ENCODE measurements around the gene SLC28A1.
A peak's percentile ranks its signal among the peaks of the same experiment; 100 is the strongest.

SLC28A1 gene

GRCh38 chr15:84961114-84961452 is 76.6 kb downstream of the SLC28A1 start:
- H3K4me1 ChIP-seq (ENCODE audit: control insufficient read depth in 1 of 2, insufficient read depth in 2 of 2, low read length in 2 of 2), result no peaks in the 10 kb centered on the region
- H3K4me3 ChIP-seq (ENCODE audit: low read depth in 1 of 2, low read length in 2 of 2), result no peak overlapping the region
- peaks cover 0 to 5% of the 10 kb centered on the region in 2 donors for H3K9me3 ChIP-seq (ENCODE audit: control insufficient read depth in 1 of 2, low read length in 2 of 2)
- H3K36me3 ChIP-seq (ENCODE audit: control insufficient read depth in 1 of 2, insufficient read depth in 2 of 2, low read length in 2 of 2), result no peaks in the 10 kb centered on the region
- H3K27me3 ChIP-seq (ENCODE audit: low read depth, low read length), result no peaks in the 10 kb centered on the region
- no peak overlapping the region for H3K27ac ChIP-seq (ENCODE audit: low read length)

DNA sequence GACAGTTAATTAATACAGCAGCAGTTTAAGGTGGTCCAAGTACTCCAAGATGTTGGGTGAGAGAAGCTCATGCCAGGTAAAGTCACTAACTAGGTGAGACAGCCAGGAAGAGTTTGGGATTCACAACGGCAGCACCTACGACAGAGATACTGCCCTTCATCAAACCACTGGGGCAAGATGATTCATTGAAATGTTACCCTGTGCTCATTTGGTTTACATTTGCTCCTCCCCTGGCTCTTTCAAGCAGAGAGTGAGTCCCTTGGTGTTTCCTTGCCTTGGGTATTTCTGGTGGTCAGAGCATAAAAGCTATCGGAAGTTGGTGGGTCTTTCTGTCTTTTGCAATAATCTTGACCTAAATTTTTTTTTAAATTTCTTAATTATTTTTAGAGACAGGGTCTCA is 77.2 kb downstream of the SLC28A1 start:
- Histone ChIP-seq H3K4me1 (ENCODE audit: control insufficient read depth in 1 of 2, insufficient read depth in 2 of 2, low read length in 2 of 2) (no peaks in the 10 kb centered on the region), H3K36me3 (ENCODE audit: control insufficient read depth in 1 of 2, insufficient read depth in 2 of 2, low read length in 2 of 2) (no peaks in the 10 kb centered on the region), H3K27ac (ENCODE audit: low read length) (no peak overlapping the region), H3K4me3 (ENCODE audit: low read depth in 1 of 2, low read length in 2 of 2) (no peak overlapping the region), H3K9me3 (ENCODE audit: control insufficient read depth in 1 of 2, low read length in 2 of 2) (peaks cover 0 to 5% of the 10 kb centered on the region in 2 donors), H3K27me3 (ENCODE audit: low read depth, low read length) (no peaks in the 10 kb centered on the region)

GRCh38 chr15:84962955-84963354 is 78.5 kb downstream of the SLC28A1 start:
- Histone ChIP-seq H3K4me1 (ENCODE audit: control insufficient read depth in 1 of 2, insufficient read depth in 2 of 2, low read length in 2 of 2) (no peaks in the 10 kb centered on the region), H3K27me3 (ENCODE audit: low read depth, low read length) (no peaks in the 10 kb centered on the region), H3K27ac (ENCODE audit: low read length) (no peak overlapping the region), H3K36me3 (ENCODE audit: control insufficient read depth in 1 of 2, insufficient read depth in 2 of 2, low read length in 2 of 2) (no peaks in the 10 kb centered on the region), H3K4me3 (ENCODE audit: low read depth in 1 of 2, low read length in 2 of 2) (no peak overlapping the region), H3K9me3 (ENCODE audit: control insufficient read depth in 1 of 2, low read length in 2 of 2) (peaks cover 0 to 5% of the 10 kb centered on the region in 2 donors)

DNA sequence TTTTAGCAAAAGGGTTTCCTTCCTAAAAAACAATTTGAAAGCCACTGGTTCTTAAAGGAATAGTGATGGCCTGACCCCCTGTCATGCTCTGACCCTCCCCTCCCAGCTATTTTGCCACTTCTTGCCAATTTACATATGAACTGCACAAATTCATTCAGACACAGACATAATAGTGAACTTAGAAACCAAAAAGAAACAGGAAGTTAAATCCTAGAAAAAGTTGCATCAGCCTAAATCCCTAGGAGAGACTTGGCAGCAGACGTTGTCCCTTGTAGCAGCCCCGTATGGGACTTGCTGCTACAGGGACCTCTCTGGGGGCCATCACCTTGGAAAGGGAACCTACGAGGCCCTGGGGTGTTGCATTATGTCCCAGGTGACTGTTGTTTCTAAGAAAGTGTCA is 82.9 kb downstream of the SLC28A1 start:
- no peak overlapping the region for H3K27ac ChIP-seq (ENCODE audit: low read length)
- H3K4me1 ChIP-seq (ENCODE audit: control insufficient read depth in 1 of 2, insufficient read depth in 2 of 2, low read length in 2 of 2), result no peaks in the 10 kb centered on the region
- peaks cover 0 to 5% of the 10 kb centered on the region in 2 donors for H3K9me3 ChIP-seq (ENCODE audit: control insufficient read depth in 1 of 2, low read length in 2 of 2)
- H3K36me3 ChIP-seq (ENCODE audit: control insufficient read depth in 1 of 2, insufficient read depth in 2 of 2, low read length in 2 of 2), result no peaks in the 10 kb centered on the region
- no peak overlapping the region for H3K4me3 ChIP-seq (ENCODE audit: low read depth in 1 of 2, low read length in 2 of 2)
- no peaks in the 10 kb centered on the region for H3K27me3 ChIP-seq (ENCODE audit: low read depth, low read length)

- H3K9me3 ChIP-seq (ENCODE audit: control insufficient read depth in 1 of 2, low read length in 2 of 2), result peaks cover 0 to 5% of the 10 kb centered on the region in 2 donors
- H3K4me1 ChIP-seq (ENCODE audit: control insufficient read depth in 1 of 2, insufficient read depth in 2 of 2, low read length in 2 of 2), result no peaks in the 10 kb centered on the region
- no peaks in the 10 kb centered on the region for H3K27me3 ChIP-seq (ENCODE audit: low read depth, low read length)
- H3K4me3 ChIP-seq (ENCODE audit: low read depth in 1 of 2, low read length in 2 of 2), result no peak overlapping the region
- H3K36me3 ChIP-seq (ENCODE audit: control insufficient read depth in 1 of 2, insufficient read depth in 2 of 2, low read length in 2 of 2), result no peaks in the 10 kb centered on the region
- H3K27ac ChIP-seq (ENCODE audit: low read length), result no peak overlapping the region
Measured at GRCh38 chr15:84968301-84968700, 83.8 kb downstream of the SLC28A1 start.

GRCh38 chr15:84969257-84969656 is 84.8 kb downstream of the SLC28A1 start:
- H3K36me3 ChIP-seq (ENCODE audit: control insufficient read depth in 1 of 2, insufficient read depth in 2 of 2, low read length in 2 of 2), result no peaks in the 10 kb centered on the region
- H3K9me3 ChIP-seq (ENCODE audit: control insufficient read depth in 1 of 2, low read length in 2 of 2), result peaks cover 0 to 5% of the 10 kb centered on the region in 2 donors
- H3K4me1 ChIP-seq (ENCODE audit: control insufficient read depth in 1 of 2, insufficient read depth in 2 of 2, low read length in 2 of 2), result no peaks in the 10 kb centered on the region
- H3K27ac ChIP-seq (ENCODE audit: low read length), result no peak overlapping the region
- H3K27me3 ChIP-seq (ENCODE audit: low read depth, low read length), result no peaks in the 10 kb centered on the region
- no peak overlapping the region for H3K4me3 ChIP-seq (ENCODE audit: low read depth in 1 of 2, low read length in 2 of 2)

- Histone ChIP-seq H3K27ac (ENCODE audit: low read length) (no peak overlapping the region), H3K9me3 (ENCODE audit: control insufficient read depth in 1 of 2, low read length in 2 of 2) (no peaks in the 10 kb centered on the region)
Measured at GRCh38 chr15:84970843-84971242, 86.4 kb downstream of the SLC28A1 start.

DNA sequence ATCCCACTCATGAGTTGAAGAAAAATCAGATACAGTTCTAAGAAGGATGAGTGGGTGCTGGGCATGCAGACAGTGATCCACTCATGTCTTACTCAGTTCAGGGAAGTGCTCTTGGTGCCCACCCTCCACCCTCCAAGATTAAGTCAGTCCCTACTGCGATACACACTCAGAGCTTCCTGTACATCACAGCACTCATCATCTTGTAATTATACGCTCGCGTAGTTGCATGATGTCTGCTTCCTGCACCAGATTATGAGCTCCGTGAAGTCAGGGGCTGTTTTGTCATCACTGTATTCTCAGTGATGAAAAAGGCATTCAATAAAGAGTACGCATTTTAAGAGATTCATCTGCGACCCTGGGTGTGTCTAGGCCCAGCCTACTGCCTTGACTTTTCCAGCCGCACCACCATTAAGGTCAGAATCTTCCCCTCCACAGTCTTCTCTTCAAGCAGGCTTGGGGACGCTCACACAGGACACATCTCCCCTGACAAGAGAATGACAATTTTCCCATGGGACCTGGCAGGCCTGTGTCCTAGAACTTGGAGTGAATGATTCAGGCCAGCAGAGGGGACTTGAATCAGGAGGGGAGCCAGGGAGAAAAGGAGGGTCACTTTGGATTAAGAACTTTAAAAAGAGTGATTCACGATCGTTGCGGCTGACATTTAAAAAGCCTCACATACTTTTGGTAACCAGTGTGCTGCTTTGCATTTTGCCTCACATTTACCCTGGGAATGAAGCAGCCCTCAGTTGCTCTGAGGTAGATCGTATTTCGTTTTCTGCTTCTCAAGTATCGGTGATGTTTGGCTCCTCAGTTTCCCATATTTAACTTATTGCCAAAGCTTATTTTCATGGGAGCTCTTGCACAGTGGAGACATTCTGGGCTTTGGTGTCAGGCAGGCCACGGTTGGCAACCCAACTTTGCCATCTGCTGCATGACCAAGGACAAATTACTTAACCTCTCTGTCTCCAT is 89.3 kb downstream of the SLC28A1 start:
- Histone ChIP-seq H3K9me3 (ENCODE audit: control insufficient read depth in 1 of 2, low read length in 2 of 2) (no peaks in the 10 kb centered on the region), H3K27ac (ENCODE audit: low read length) (no peak overlapping the region), H3K4me3 (ENCODE audit: low read depth in 1 of 2, low read length in 2 of 2) (no peak overlapping the region), H3K27me3 (ENCODE audit: low read depth, low read length) (no peaks in the 10 kb centered on the region), H3K36me3 (ENCODE audit: control insufficient read depth in 1 of 2, insufficient read depth in 2 of 2, low read length in 2 of 2) (no peaks in the 10 kb centered on the region), H3K4me1 (ENCODE audit: control insufficient read depth in 1 of 2, insufficient read depth in 2 of 2, low read length in 2 of 2) (no peaks in the 10 kb centered on the region)

More at GRCh38 chr15:84970843-84971242, 86.4 kb downstream of the SLC28A1 start:
- Histone ChIP-seq H3K36me3 (ENCODE audit: control insufficient read depth in 1 of 2, insufficient read depth in 2 of 2, low read length in 2 of 2) (no peaks in the 10 kb centered on the region), H3K4me3 (ENCODE audit: low read depth in 1 of 2, low read length in 2 of 2) (no peak overlapping the region), H3K4me1 (ENCODE audit: control insufficient read depth in 1 of 2, insufficient read depth in 2 of 2, low read length in 2 of 2) (no peaks in the 10 kb centered on the region), H3K27me3 (ENCODE audit: low read depth, low read length) (no peaks in the 10 kb centered on the region)

- Histone ChIP-seq H3K4me1 (ENCODE audit: control insufficient read depth in 1 of 2, insufficient read depth in 2 of 2, low read length in 2 of 2) (peaks cover 0 to 8% of the 10 kb centered on the region in 2 donors), H3K27ac (ENCODE audit: low read length) (no peak overlapping the region), H3K36me3 (ENCODE audit: control insufficient read depth in 1 of 2, insufficient read depth in 2 of 2, low read length in 2 of 2) (no peaks in the 10 kb centered on the region), H3K4me3 (ENCODE audit: low read depth in 1 of 2, low read length in 2 of 2) (no peak overlapping the region), H3K27me3 (ENCODE audit: low read depth, low read length) (no peaks in the 10 kb centered on the region), H3K9me3 (ENCODE audit: control insufficient read depth in 1 of 2, low read length in 2 of 2) (no peaks in the 10 kb centered on the region)
Measured at GRCh38 chr15:84975871-84976351, 91.4 kb downstream of the SLC28A1 start.

GRCh38 chr15:84976746-84977345 is 92.4 kb downstream of the SLC28A1 start:
- Histone ChIP-seq H3K9me3 (ENCODE audit: control insufficient read depth in 1 of 2, low read length in 2 of 2) (no peaks in the 10 kb centered on the region), H3K27me3 (ENCODE audit: low read depth, low read length) (no peaks in the 10 kb centered on the region), H3K4me3 (ENCODE audit: low read depth in 1 of 2, low read length in 2 of 2) (no peak overlapping the region), H3K4me1 (ENCODE audit: control insufficient read depth in 1 of 2, insufficient read depth in 2 of 2, low read length in 2 of 2) (peaks cover 0 to 8% of the 10 kb centered on the region in 2 donors), H3K36me3 (ENCODE audit: control insufficient read depth in 1 of 2, insufficient read depth in 2 of 2, low read length in 2 of 2) (no peaks in the 10 kb centered on the region), H3K27ac (ENCODE audit: low read length) (no peak overlapping the region)

DNA sequence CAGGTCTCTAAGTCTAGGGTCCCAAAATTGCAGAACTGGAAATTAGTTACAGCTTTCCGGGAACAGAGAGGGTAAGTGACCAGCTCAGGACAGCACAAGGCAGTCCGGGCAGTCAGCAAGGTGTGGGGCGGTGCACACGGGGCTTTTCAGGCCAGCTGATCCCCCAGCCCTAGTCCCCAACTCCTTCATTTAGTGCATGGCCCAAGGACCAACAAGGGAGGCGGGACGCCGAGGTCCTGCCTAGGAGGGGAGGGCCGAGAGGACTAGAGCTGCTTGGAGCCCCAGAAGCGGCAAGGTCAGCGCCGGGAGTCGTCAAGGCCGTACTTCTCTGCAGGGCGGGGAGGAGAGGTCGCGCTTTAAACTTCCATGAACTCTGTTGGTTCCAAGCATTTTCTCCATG is 95.2 kb downstream of the SLC28A1 start:
- no peak overlapping the region for H3K27ac ChIP-seq (ENCODE audit: low read length)
- H3K36me3 ChIP-seq (ENCODE audit: control insufficient read depth in 1 of 2, insufficient read depth in 2 of 2, low read length in 2 of 2), result no peaks in the 10 kb centered on the region
- no peaks in the 10 kb centered on the region for H3K9me3 ChIP-seq (ENCODE audit: control insufficient read depth in 1 of 2, low read length in 2 of 2)
- H3K27me3 ChIP-seq (ENCODE audit: low read depth, low read length), result no peaks in the 10 kb centered on the region
- H3K4me1 ChIP-seq (ENCODE audit: control insufficient read depth in 1 of 2, insufficient read depth in 2 of 2, low read length in 2 of 2), result peaks cover 0 to 29% of the 10 kb centered on the region in 2 donors
- H3K4me3 ChIP-seq (ENCODE audit: low read depth in 1 of 2, low read length in 2 of 2), result peak overlapping the region; percentile 74 to 89
